Lung (tissue), 5 donors: ENCODE results near the gene TMEM223. TPM values are rescaled to one million over a fixed set of nuclear protein-coding genes. Genes with fewer than 3 reads are reported as not detected.

Source experiments
- polyA plus RNA-seq, 2 donors: library from polyadenylated mRNA; stranded (reverse); fragments of 200-250 nt; gene quantifications; one replicate each; pipeline ENCODE4 v1.2.1, GENCODE V29; 2013
- small RNA-seq: library from RNA; depleted of rRNA; stranded (forward); fragments of <200 nt; gene quantifications from one replicate; pipeline ENCODE3, GENCODE V24; 2014; ENCODE audit warnings: low replicate concordance
- total RNA-seq, 2 donors: library from RNA; depleted of rRNA in 1 of 2; stranded (reverse); fragments of >200 nt in 1 of 2; gene quantifications; one replicate each; pipeline ENCODE4 v1.2.1, GENCODE V29; 2014 to 2021
- donor health status: Bipolar disorder and iron deficiency.
- donor health status: healthy.
- donor health status: DM: yes; HTN: yes; CAD: no.

TMEM223 gene
- total and polyA plus RNA-seq, 4 donors = 9.7 to 38.6 (median 18.7) TPM

Small RNA genes within 50 kb of the gene (small RNA-seq; reads per million reads assigned to genes)
- gene MIR6514 (0.12 reads per million), gene RNU6-118P (not detected)

Other genes with a start within 250 kb of the TMEM223 start
Only the 30 nearest of the 31 such genes appear.
- 1,000 to 10,000 TPM in 1 of 2 donors, 100 to 1,000 TPM in 1; 941 to 1,160 TPM for gene EEF1G, start 218.1 kb downstream of the TMEM223 start, total RNA-seq
- 1,000 to 10,000 TPM; 1,043 to 1,130 TPM for gene EEF1G, start 218.1 kb downstream of the TMEM223 start, polyA plus RNA-seq
- 10 to 100 TPM; 10.8 to 19.4 TPM for gene TUT1, start 200.5 kb downstream of the TMEM223 start, total RNA-seq
- gene TUT1, start 200.5 kb downstream of the TMEM223 start, polyA plus RNA-seq = 10 to 100 TPM; 15.2 to 21.9 TPM
- 10 to 100 TPM; 53.7 to 74.4 TPM for gene MTA2, start 190.1 kb downstream of the TMEM223 start, total RNA-seq
- 10 to 100 TPM; 57.0 to 62.2 TPM for gene MTA2, start 190.1 kb downstream of the TMEM223 start, polyA plus RNA-seq
- 10 to 100 TPM; 29.1 to 95.4 TPM for gene EML3, start 179.2 kb downstream of the TMEM223 start, total RNA-seq
- 10 to 100 TPM; 59.5 to 66.4 TPM for gene EML3, start 179.2 kb downstream of the TMEM223 start, polyA plus RNA-seq
- 1 to 10 TPM; 3.5 to 9.6 TPM for gene ROM1, start 178.7 kb downstream of the TMEM223 start, total RNA-seq
- 10 to 100 TPM in 1 of 2 donors, 1 to 10 TPM in 1; 9.3 to 17.9 TPM for gene ROM1, start 178.7 kb downstream of the TMEM223 start, polyA plus RNA-seq
- 10 to 100 TPM; 14.6 to 48.7 TPM for gene B3GAT3, start 170.0 kb downstream of the TMEM223 start, total RNA-seq
- 10 to 100 TPM; 50.3 to 58.0 TPM for gene B3GAT3, start 170.0 kb downstream of the TMEM223 start, polyA plus RNA-seq
- gene GANAB, start 145.4 kb downstream of the TMEM223 start, total RNA-seq = 100 to 1,000 TPM; 181 to 266 TPM
- 100 to 1,000 TPM; 104 to 155 TPM for gene GANAB, start 145.4 kb downstream of the TMEM223 start, polyA plus RNA-seq
- gene INTS5, start 138.7 kb downstream of the TMEM223 start, total RNA-seq = 10 to 100 TPM; 15.5 to 22.7 TPM
- gene INTS5, start 138.7 kb downstream of the TMEM223 start, polyA plus RNA-seq = 10 to 100 TPM in 1 of 2 donors, 1 to 10 TPM in 1; 8.5 to 17.4 TPM
- gene C11orf98, start 126.8 kb downstream of the TMEM223 start, total RNA-seq = 10 to 100 TPM; 19.0 to 54.0 TPM
- gene C11orf98, start 126.8 kb downstream of the TMEM223 start, polyA plus RNA-seq = 100 to 1,000 TPM; 135 to 140 TPM
- gene CSKMT, start 126.7 kb downstream of the TMEM223 start, total RNA-seq = 10 to 100 TPM in 1 of 2 donors, 1 to 10 TPM in 1; 5.3 to 19.8 TPM
- 10 to 100 TPM; 11.0 to 37.1 TPM for gene CSKMT, start 126.7 kb downstream of the TMEM223 start, polyA plus RNA-seq
- gene UQCC3, start 120.3 kb downstream of the TMEM223 start, total RNA-seq = 10 to 100 TPM in 1 of 2 donors, 1 to 10 TPM in 1; 8.6 to 10.4 TPM
- gene UQCC3, start 120.3 kb downstream of the TMEM223 start, polyA plus RNA-seq = 10 to 100 TPM in 1 of 2 donors, 1 to 10 TPM in 1; 8.7 to 20.1 TPM
- 1 to 10 TPM; 4.4 to 8.9 TPM for gene LBHD1, start 119.7 kb downstream of the TMEM223 start, total RNA-seq
- 1 to 10 TPM; 4.4 to 5.7 TPM for gene LBHD1, start 119.7 kb downstream of the TMEM223 start, polyA plus RNA-seq
- gene UBXN1, start 112.9 kb downstream of the TMEM223 start, total RNA-seq = 10 to 100 TPM; 54.8 to 80.2 TPM
- 100 to 1,000 TPM; 149 to 168 TPM for gene UBXN1, start 112.9 kb downstream of the TMEM223 start, polyA plus RNA-seq
- gene LRRN4CL, start 102.5 kb downstream of the TMEM223 start, total RNA-seq = 1 to 10 TPM in 1 of 2 donors, under 1 TPM in 1; 0.57 to 2.6 TPM
- gene LRRN4CL, start 102.5 kb downstream of the TMEM223 start, polyA plus RNA-seq = 1 to 10 TPM in 1 of 2 donors, under 1 TPM in 1; 0.46 to 1.9 TPM
- gene BSCL2, start 84.6 kb downstream of the TMEM223 start, total RNA-seq = 100 to 1,000 TPM in 1 of 2 donors, 10 to 100 TPM in 1; 30.7 to 120 TPM
- 100 to 1,000 TPM in 1 of 2 donors, 10 to 100 TPM in 1; 65.7 to 190 TPM for gene BSCL2, start 84.6 kb downstream of the TMEM223 start, polyA plus RNA-seq
- gene GNG3, start 84.3 kb downstream of the TMEM223 start, total RNA-seq = under 1 TPM in 1 of 2 donors, not detected in 1; 0.40 TPM
- under 1 TPM; 0.05 to 0.26 TPM for gene GNG3, start 84.3 kb downstream of the TMEM223 start, polyA plus RNA-seq
- gene HNRNPUL2, start 64.5 kb downstream of the TMEM223 start, total RNA-seq = 10 to 100 TPM; 41.4 to 53.1 TPM
- gene HNRNPUL2, start 64.5 kb downstream of the TMEM223 start, polyA plus RNA-seq = 10 to 100 TPM; 25.6 to 29.5 TPM
- 10 to 100 TPM; 27.7 to 33.8 TPM for gene TTC9C, start 63.5 kb downstream of the TMEM223 start, total RNA-seq
- gene TTC9C, start 63.5 kb downstream of the TMEM223 start, polyA plus RNA-seq = 10 to 100 TPM; 22.6 to 55.5 TPM
- 10 to 100 TPM in 1 of 2 donors, 1 to 10 TPM in 1; 8.9 to 12.9 TPM for gene ZBTB3, start 37.8 kb downstream of the TMEM223 start, total RNA-seq
- 1 to 10 TPM; 2.1 to 5.8 TPM for gene ZBTB3, start 37.8 kb downstream of the TMEM223 start, polyA plus RNA-seq
- gene POLR2G, start 30.4 kb downstream of the TMEM223 start, total RNA-seq = 10 to 100 TPM; 52.0 to 72.9 TPM
- gene POLR2G, start 30.4 kb downstream of the TMEM223 start, polyA plus RNA-seq = 100 to 1,000 TPM; 141 to 148 TPM
- gene TAF6L, start 20.6 kb downstream of the TMEM223 start, total RNA-seq = 10 to 100 TPM; 22.6 to 27.8 TPM
- gene TAF6L, start 20.6 kb downstream of the TMEM223 start, polyA plus RNA-seq = 10 to 100 TPM; 18.7 to 32.7 TPM
- gene TMEM179B, start 4.6 kb downstream of the TMEM223 start, total RNA-seq = 10 to 100 TPM; 40.0 to 61.0 TPM
- gene TMEM179B, start 4.6 kb downstream of the TMEM223 start, polyA plus RNA-seq = 10 to 100 TPM; 68.8 to 87.6 TPM
- gene NXF1, start 13.4 kb upstream of the TMEM223 start, total RNA-seq = 10 to 100 TPM; 62.6 to 89.4 TPM
- 10 to 100 TPM; 68.4 to 82.5 TPM for gene NXF1, start 13.4 kb upstream of the TMEM223 start, polyA plus RNA-seq
- 10 to 100 TPM; 38.7 to 47.6 TPM for gene STX5, start 40.0 kb upstream of the TMEM223 start, total RNA-seq
- 10 to 100 TPM; 19.8 to 36.6 TPM for gene STX5, start 40.0 kb upstream of the TMEM223 start, polyA plus RNA-seq
- not detected for gene TEX54, start 40.8 kb upstream of the TMEM223 start, total RNA-seq
- not detected for gene TEX54, start 40.8 kb upstream of the TMEM223 start, polyA plus RNA-seq
- gene WDR74, start 47.6 kb upstream of the TMEM223 start, total RNA-seq = 10 to 100 TPM; 26.2 to 41.4 TPM
- 10 to 100 TPM; 42.5 to 64.1 TPM for gene WDR74, start 47.6 kb upstream of the TMEM223 start, polyA plus RNA-seq
- 100 to 1,000 TPM; 151 to 249 TPM for gene SLC3A2, start 88.9 kb upstream of the TMEM223 start, total RNA-seq
- gene SLC3A2, start 88.9 kb upstream of the TMEM223 start, polyA plus RNA-seq = 100 to 1,000 TPM; 173 to 265 TPM
- 1 to 10 TPM; 1.1 to 1.5 TPM for gene CHRM1, start 129.4 kb upstream of the TMEM223 start, total RNA-seq
- 1 to 10 TPM in 1 of 2 donors, under 1 TPM in 1; 0.38 to 1.3 TPM for gene CHRM1, start 129.4 kb upstream of the TMEM223 start, polyA plus RNA-seq
- not detected for gene SLC22A6, start 193.0 kb upstream of the TMEM223 start, total RNA-seq
- not detected for gene SLC22A6, start 193.0 kb upstream of the TMEM223 start, polyA plus RNA-seq
- gene SLC22A8, start 223.8 kb upstream of the TMEM223 start, total RNA-seq = not detected
- gene SLC22A8, start 223.8 kb upstream of the TMEM223 start, polyA plus RNA-seq = not detected